B cell (primary cell): ENCODE data around the gene PRRT2. TPM values are rescaled to one million over a fixed set of nuclear protein-coding genes. Genes with fewer than 3 reads are reported as not detected.
"Not testable (repeated sequence)": the region's sequence is repeated elsewhere in the genome, so short reads cannot be mapped to it uniquely, and the experiment has no call there.

Experiments
- ATAC-seq: fragments of 200-7000 bp; cut with Tn5 transposase; one replicate; pipeline ENCODE4 v1.10.0; 2021; ENCODE audit warnings: low read depth, mild to moderate bottlenecking, moderate number of reproducible peaks, moderate library complexity
- CTCF ChIA-PET: fragments of 350-600 bp; sonication (Branson Sonifier 250); formaldehyde crosslinking; loops from one replicate; lab custom pipeline; 2021; ENCODE audit warnings: antibody characterized with exemption, inconsistent platforms; lab: Charles Lee
- POLR2A ChIA-PET: fragments of 350-600 bp; sonication (Branson Sonifier 250); formaldehyde crosslinking; loops from one replicate; lab custom pipeline; 2021; ENCODE audit warnings: antibody characterized with exemption; lab: Charles Lee
- DNase-seq: peaks from one replicate; pipeline ENCODE4 v3.0.0; 2013
- H2AFZ ChIP-seq: 2 replicates; pipeline ENCODE4 v1.6.1; 2012; ENCODE audit warnings: mild to moderate bottlenecking, low read depth, low read length; ENCODE audit not compliant: insufficient read depth, poor library complexity, severe bottlenecking
- H3K27ac ChIP-seq, 2 donors: 1 replicate in 1 of 2; 2 replicates in 1 of 2; pipeline ENCODE4 v1.5.1; 2012 to 2013; ENCODE audit warnings: low read length in 2 of 2, mild to moderate bottlenecking in 2 of 2, moderate library complexity in 1 of 2
- H3K27me3 ChIP-seq, 4 experiments: fragments of 200-600 bp in 1 of 4; sonication (generic) in 1 of 4; replicated peaks in 1 of 4; 1 replicate in 2 of 4; 2 replicates in 2 of 4; pipeline versions ENCODE4 v1.6.1 to v1.7.0; 2013 to 2016; ENCODE audit warnings: low read length in 3 of 4, mild to moderate bottlenecking in 2 of 4, mixed read lengths in 1 of 4, moderate library complexity in 1 of 4; ENCODE audit not compliant: insufficient read depth in 4 of 4, control insufficient read depth in 3 of 4; ENCODE audit errors: control extremely low read depth in 1 of 4
- H3K36me3 ChIP-seq, 2 experiments: replicated peaks in 1 of 2; 1 replicate in 1 of 2; 2 replicates in 1 of 2; pipeline versions ENCODE4 v1.6.1 to v1.7.1; 2013; ENCODE audit warnings: low read length in 1 of 2; ENCODE audit not compliant: insufficient read depth in 2 of 2, control insufficient read depth in 1 of 2; ENCODE audit errors: control extremely low read depth in 1 of 2, extremely low read depth in 1 of 2
- H3K4me1 ChIP-seq, 2 donors: fragments of 200-600 bp in 1 of 2; sonication (generic) in 1 of 2; 1 replicate in 1 of 2; 2 replicates in 1 of 2; pipeline versions ENCODE4 v1.5.1 to v1.6.1; 2013 to 2017; ENCODE audit warnings: low read length in 2 of 2; ENCODE audit not compliant: control insufficient read depth in 2 of 2, insufficient read depth in 2 of 2
- H3K4me2 ChIP-seq: replicated peaks from 2 replicates; pipeline ENCODE3; 2012; ENCODE audit warnings: mild to moderate bottlenecking, low read depth, low read length; ENCODE audit not compliant: poor library complexity, severe bottlenecking
- H3K4me3 ChIP-seq, 5 experiments: fragments of 200-600 bp in 1 of 5; sonication (generic) in 1 of 5; 1 replicate in 3 of 5; 2 replicates in 2 of 5; pipeline versions ENCODE4 v1.5.1 to v1.7.0; 2011 to 2016; ENCODE audit warnings: low read length in 4 of 5, mild to moderate bottlenecking in 4 of 5, low read depth in 2 of 5, control low read depth in 1 of 5, moderate library complexity in 1 of 5; ENCODE audit not compliant: insufficient read depth in 1 of 5; ENCODE audit errors: control extremely low read depth in 1 of 5, extremely low read depth in 1 of 5
- H3K79me2 ChIP-seq: fragments of 200-600 bp; sonication (generic); one replicate; pipeline ENCODE4 v1.6.0; 2016; ENCODE audit warnings: low read length; ENCODE audit not compliant: control insufficient read depth, insufficient read depth
- H3K9ac ChIP-seq: fragments of 200-600 bp; sonication (generic); 2 replicates; pipeline ENCODE4 v1.6.1; 2017; ENCODE audit warnings: mild to moderate bottlenecking, low read length, moderate library complexity
- H3K9me3 ChIP-seq, 3 donors: one replicate each; pipeline versions ENCODE4 v1.6.1 to v1.7.1; 2013; ENCODE audit warnings: low read length in 2 of 3; ENCODE audit not compliant: control insufficient read depth in 2 of 3, insufficient read depth in 1 of 3; ENCODE audit errors: control extremely low read depth in 1 of 3
- H4K20me1 ChIP-seq: 2 replicates; pipeline ENCODE4 v1.6.0; 2012; ENCODE audit warnings: mild to moderate bottlenecking, low read length; ENCODE audit not compliant: insufficient read depth, control insufficient read depth, poor library complexity, severe bottlenecking
- H3K27ac Mint-ChIP-seq: one replicate; pipeline ENCODE4 v1.8.0; 2021; ENCODE audit warnings: mixed read lengths
- H3K27me3 Mint-ChIP-seq: one replicate; pipeline ENCODE4 v1.8.0; 2021; ENCODE audit warnings: mixed read lengths
- H3K4me1 Mint-ChIP-seq: one replicate; pipeline ENCODE4 v1.8.0; 2021; ENCODE audit warnings: mixed read lengths
- H3K4me3 Mint-ChIP-seq: one replicate; pipeline ENCODE4 v1.8.0; 2021; ENCODE audit warnings: mixed read lengths
- H3K9me3 Mint-ChIP-seq: one replicate; pipeline ENCODE4 v1.8.0; 2022; ENCODE audit warnings: mixed read lengths; ENCODE audit not compliant: insufficient read depth
- CTCF ChIP-seq: fragments of 200-600 bp; IDR thresholded peaks from one replicate; pipeline ENCODE4 v1.8.0; 2022; ENCODE audit warnings: antibody characterized with exemption, mild to moderate bottlenecking
- EZH2 ChIP-seq: IDR thresholded peaks from 2 replicates; pipeline ENCODE4 v1.6.1; 2012; ENCODE audit warnings: borderline replicate concordance, low read depth, mild to moderate bottlenecking, moderate library complexity, low read length; ENCODE audit not compliant: insufficient read depth, poor library complexity, severe bottlenecking
- WGBS: methylation state at CpG from one replicate; pipeline ENCODE4 v1.1.5; 2013; ENCODE audit warnings: missing lambda C conversion rate; ENCODE audit not compliant: insufficient coverage; 5-methylcytosine and 5-hydroxymethylcytosine counted together
- intact Hi-C: fragments of 100-400 bp; cut with micrococcal nuclease; formaldehyde crosslinking; loops from one replicate; pipeline ENCODE4 v1.10.0; 2022
- polyA plus RNA-seq: library from polyadenylated mRNA; depleted of rRNA; stranded (reverse); fragments of >200 nt; gene quantifications from 2 replicates; pipeline ENCODE4 v1.2.3, GENCODE V29; 2012
- total RNA-seq, 2 donors: library from RNA; stranded (reverse); fragments of 120-200 nt in 1 of 2; gene quantifications; 1 replicate in 1 of 2; 2 replicates in 1 of 2; pipeline versions ENCODE4 v1.2.3 to v1.2.4, GENCODE V29; 2013 to 2022

Gene PRRT2
- total and polyA plus RNA-seq, 2 donors (not counting 1 experiment from before 2014, with no cell fraction given), result 0.79 to 3.1 TPM

GRCh38 chr16:29783094-29783953 is 28.7 kb upstream of the PRRT2 start:
- 100% methylated on average over 6 of the region's 13 CpGs for WGBS
- H4K20me1 ChIP-seq, H3K36me3 ChIP-seq, DNase-seq, H2AFZ ChIP-seq, H3K4me3 Mint-ChIP-seq, H3K4me2 ChIP-seq, H3K79me2 ChIP-seq, H3K4me3 ChIP-seq, H3K9me3 Mint-ChIP-seq, H3K27me3 Mint-ChIP-seq, H3K9me3 ChIP-seq, H3K27me3 ChIP-seq, H3K27ac ChIP-seq, H3K9ac ChIP-seq, intact Hi-C loops, ATAC-seq, POLR2A ChIA-PET, H3K27ac Mint-ChIP-seq: not testable (repeated sequence)
- CTCF ChIA-PET, result interaction anchor here (0.6 to 2.7 kb wide), 4 partner anchors 27 to 82 kb away, joined by 3 to 24 read pairs (median 10); no protein-coding TSS in a partner anchor
- H3K4me1 Mint-ChIP-seq, result peaks cover 11% of the 10 kb centered on the region
- peaks cover 8 to 13% of the 10 kb centered on the region in 2 donors for H3K4me1 ChIP-seq

- intact Hi-C loops, result no loop called here
- no peaks in the 10 kb centered on the region for H3K9me3 Mint-ChIP-seq
- POLR2A ChIA-PET, result interaction anchor here (0.6 kb wide), 1 partner anchor 38 kb away, joined by 3 read pairs; the partner anchor contains the start of gene C16orf54
These were observed 27.8 kb upstream of the PRRT2 start for GRCh38 chr16:29784157-29784556.

More at GRCh38 chr16:29784157-29784556, 27.8 kb upstream of the PRRT2 start:
- H3K4me3 ChIP-seq, result no peak overlapping the region
- no peak overlapping the region for H3K9ac ChIP-seq
- no peaks in the 10 kb centered on the region for H4K20me1 ChIP-seq
- TF ChIP-seq CTCF (no peak), EZH2 (no peak)
- peaks cover 11% of the 10 kb centered on the region for H3K4me1 Mint-ChIP-seq
- DNase-seq (no peak), ATAC-seq (no peak)
- no CpG with 5 or more reads among the region's 2 CpGs for WGBS
- H3K27ac Mint-ChIP-seq, result no peak overlapping the region
- no peaks in the 10 kb centered on the region for H3K36me3 ChIP-seq
- CTCF ChIA-PET, result interaction anchor here (0.6 to 2.7 kb wide), 19 partner anchors 12 to 248 kb away, joined by 3 to 24 read pairs (median 5); no protein-coding TSS in a partner anchor
- no peaks in the 10 kb centered on the region for H3K27me3 ChIP-seq
- H2AFZ ChIP-seq, result no peak overlapping the region
- no peaks in the 10 kb centered on the region for H3K9me3 ChIP-seq
- H3K4me3 Mint-ChIP-seq, result no peak overlapping the region
- no peaks in the 10 kb centered on the region for H3K79me2 ChIP-seq
- H3K4me1 ChIP-seq, result peaks cover 8 to 15% of the 10 kb centered on the region in 2 donors
- no peak overlapping the region for H3K27ac ChIP-seq
- no peak overlapping the region for H3K4me2 ChIP-seq
- H3K27me3 Mint-ChIP-seq, result no peaks in the 10 kb centered on the region
